K562 (cell line): ENCODE measurements around the gene ATXN7L1. TPM values are rescaled to one million over a fixed set of nuclear protein-coding genes. Genes with fewer than 3 reads are reported as not detected.

Experiments
- ATAC-seq: fragments of 200-7000 bp; cut with Tn5 transposase; 3 replicates; pipeline ENCODE4 v1.9.1; 2020; ENCODE audit warnings: moderate library complexity
- BruUV-seq: library from RNA; stranded (reverse); fragments of 400-500 nt; replicated peaks from 2 replicates; lab custom pipeline; 2021; lab: Mats Ljungman, UMichigan
- CTCF ChIA-PET: fragments of 300-600 bp; formaldehyde crosslinking; extraction: SDS; loops from one replicate; lab custom pipeline; 2021; ENCODE audit warnings: low intra/inter-chr PET ratio; lab: Yijun Ruan, JAX
- POLR2A ChIA-PET: fragments of 300-600, 350-650 bp; sonication (Branson Sonifier 250); formaldehyde crosslinking; extraction: SDS; loops from one replicate; lab custom pipeline; 2021; ENCODE audit warnings: antibody characterized with exemption, inconsistent platforms; lab: Yijun Ruan, JAX
- DNase-seq, 4 experiments: peaks; one replicate each; pipeline versions ENCODE4 v3.0.0 to v3.0.0-alpha.2; 2011 to 2018; ENCODE audit warnings: low spot score in 3 of 4, mixed read lengths in 3 of 4; ENCODE audit errors: extremely low read depth in 1 of 4
- FAIRE-seq: peaks from 2 replicates; lab custom pipeline; 2011; peaks lifted over from hg19 to GRCh38; lab: Jason Lieb, UNC
- H2AFZ ChIP-seq: 2 replicates; pipeline ENCODE4 v1.6.0; 2011; ENCODE audit warnings: low read depth, low read length, control low read depth, inconsistent platforms
- H3K27ac ChIP-seq: fragments of 200-600 bp; 3 replicates; pipeline ENCODE4 v1.8.0; 2011; ENCODE audit warnings: low read depth, mild to moderate bottlenecking, control low read depth, inconsistent platforms, low read length, moderate library complexity, mixed read lengths; ENCODE audit errors: extremely low read depth
- H3K27me3 ChIP-seq, 2 experiments: fragments of 300-600 bp in 1 of 2; 2 replicates in 1 of 2; 3 replicates in 1 of 2; pipeline versions ENCODE4 v1.6.0 to v1.8.0; 2011; ENCODE audit warnings: inconsistent platforms in 2 of 2, low read length in 2 of 2, mild to moderate bottlenecking in 1 of 2, mixed read lengths in 1 of 2, moderate library complexity in 1 of 2; ENCODE audit not compliant: control insufficient read depth in 2 of 2, insufficient read depth in 2 of 2
- H3K36me3 ChIP-seq: fragments of 300-600 bp; 3 replicates; pipeline ENCODE4 v1.8.0; 2011; ENCODE audit warnings: mild to moderate bottlenecking, low read length, inconsistent platforms; ENCODE audit not compliant: control insufficient read depth, insufficient read depth
- H3K4me1 ChIP-seq, 2 experiments: fragments of 200-600 bp in 1 of 2; replicated peaks in 1 of 2; 2 replicates in 1 of 2; 3 replicates in 1 of 2; pipeline versions ENCODE4 v1.5.1 to v1.8.0; 2011; ENCODE audit warnings: inconsistent platforms in 2 of 2, low read length in 2 of 2, mild to moderate bottlenecking in 1 of 2, mixed read lengths in 1 of 2, moderate library complexity in 1 of 2; ENCODE audit not compliant: control insufficient read depth in 2 of 2, insufficient read depth in 2 of 2
- H3K4me2 ChIP-seq: 2 replicates; pipeline ENCODE4 v1.6.1; 2011; ENCODE audit warnings: low read length, control low read depth, inconsistent platforms, mixed read lengths; ENCODE audit not compliant: insufficient read depth
- H3K4me3 ChIP-seq: fragments of 200-600 bp; sonication (generic), shearing (Covaris generic); 2 replicates; pipeline ENCODE4 v1.5.1; 2016; ENCODE audit warnings: control low read depth, inconsistent platforms
- H3K79me2 ChIP-seq: fragments of 200-600 bp; 3 replicates; pipeline ENCODE4 v1.8.0; 2011; ENCODE audit warnings: low read length, inconsistent platforms; ENCODE audit not compliant: control insufficient read depth, insufficient read depth
- H3K9ac ChIP-seq, 2 experiments: 2 replicates each; pipeline versions ENCODE4 v1.6.0 to v1.6.1; 2011; ENCODE audit warnings: low read depth in 2 of 2, low read length in 2 of 2, control low read depth in 1 of 2, inconsistent platforms in 1 of 2, mild to moderate bottlenecking in 1 of 2, mixed read lengths in 1 of 2; ENCODE audit not compliant: insufficient read depth in 1 of 2
- H3K9me1 ChIP-seq: one replicate; pipeline ENCODE4 v1.6.0; 2011; ENCODE audit warnings: inconsistent platforms, mild to moderate bottlenecking, low read length, moderate library complexity; ENCODE audit not compliant: control insufficient read depth, insufficient read depth
- H3K9me3 ChIP-seq: replicated peaks from 2 replicates; pipeline ENCODE4 v1.5.1; 2011; ENCODE audit warnings: low read depth, low read length, inconsistent platforms; ENCODE audit not compliant: control insufficient read depth, insufficient read depth
- H4K20me1 ChIP-seq: replicated peaks from 2 replicates; pipeline ENCODE4 v1.6.1; 2011; ENCODE audit warnings: low read length, inconsistent platforms, mixed read lengths; ENCODE audit not compliant: control insufficient read depth, insufficient read depth
- BMI1 ChIP-seq: fragments of 150-350 bp; IDR thresholded peaks from 2 replicates; pipeline ENCODE4 v1.6.1; 2014; ENCODE audit warnings: low read length
- DIDO1 ChIP-seq: fragments of 450-650 bp; IDR thresholded peaks from 2 replicates; pipeline ENCODE4 v1.6.1; 2016; ENCODE audit warnings: low read depth, missing biosample characterization, missing genetic modification characterization
- E4F1 ChIP-seq: fragments of 250-450 bp; sonication (Bioruptor Pico); IDR thresholded peaks from 2 replicates; pipeline ENCODE4 v1.5.0; 2021; ENCODE audit warnings: mild to moderate bottlenecking, borderline replicate concordance
- NBN ChIP-seq: fragments of 450-650 bp; IDR thresholded peaks from 2 replicates; pipeline ENCODE4 v1.6.1; 2016; ENCODE audit warnings: low read depth, mild to moderate bottlenecking
- SMAD3 ChIP-seq: fragments of 450-650 bp; formaldehyde crosslinking; conservative IDR thresholded peaks from 2 replicates; pipeline ENCODE4 v1.4.0; 2020; ENCODE audit warnings: mild to moderate bottlenecking
- ZC3H11A ChIP-seq: IDR thresholded peaks from 2 replicates; pipeline ENCODE4 v1.6.1; 2012; ENCODE audit warnings: low read depth, low read length, improper control_type of control experiment
- WGBS: fragments of 100-300 bp; shearing (Covaris generic); methylation state at CpG from one replicate; pipeline ENCODE4 v1.1.6; 2016; ENCODE audit warnings: low coverage, mixed read lengths; ENCODE audit not compliant: insufficient coverage; ENCODE audit errors: missing lambda C conversion rate; 5-methylcytosine and 5-hydroxymethylcytosine counted together
- in situ Hi-C: fragments of 300-500 bp; cut with MboI; formaldehyde crosslinking; loops from 4 replicates; pipeline ENCODE4 v1.15.0; 2018; ENCODE audit warnings: inconsistent platforms, mixed read lengths
- intact Hi-C: fragments of 100-400 bp; cut with micrococcal nuclease; formaldehyde crosslinking; loops from 2 replicates; pipeline ENCODE4 v1.14.2; 2022
- polyA plus RNA-seq, 8 experiments: library from polyadenylated mRNA; depleted of rRNA in 4 of 8; stranded (reverse) in 5 of 8; unstranded in 3 of 8; fragments of >200 nt; fragmentation: Nextera tagmentation in 2 of 8; fragmentation: Illumina TruSeq in 1 of 8; extraction: Ambion mirVana in 2 of 8; extraction: Trizol in 1 of 8; gene quantifications; 2 replicates each; pipeline versions ENCODE4 v1.2.1 to v1.2.3, GENCODE V29; 2011 to 2014; ENCODE audit warnings: inconsistent platforms in 1 of 8, missing spikeins in 1 of 8
- total RNA-seq, 7 experiments: library from RNA; depleted of rRNA in 6 of 7; stranded (reverse); fragments of >200 nt in 6 of 7; fragmentation: Illumina TruSeq in 2 of 7; extraction: Trizol in 2 of 7; gene quantifications; 2 replicates each; pipeline versions ENCODE4 v1.2.1 to v1.2.3, GENCODE V29; 2011 to 2021; ENCODE audit warnings: low replicate concordance in 1 of 7

ATXN7L1 gene
- total and polyA plus RNA-seq, 9 of the 15 experiments (the other 6 are each of a cell fraction or from before 2014, with no cell fraction given) = 6.6 to 13.7 (median 10.7) TPM

DNA sequence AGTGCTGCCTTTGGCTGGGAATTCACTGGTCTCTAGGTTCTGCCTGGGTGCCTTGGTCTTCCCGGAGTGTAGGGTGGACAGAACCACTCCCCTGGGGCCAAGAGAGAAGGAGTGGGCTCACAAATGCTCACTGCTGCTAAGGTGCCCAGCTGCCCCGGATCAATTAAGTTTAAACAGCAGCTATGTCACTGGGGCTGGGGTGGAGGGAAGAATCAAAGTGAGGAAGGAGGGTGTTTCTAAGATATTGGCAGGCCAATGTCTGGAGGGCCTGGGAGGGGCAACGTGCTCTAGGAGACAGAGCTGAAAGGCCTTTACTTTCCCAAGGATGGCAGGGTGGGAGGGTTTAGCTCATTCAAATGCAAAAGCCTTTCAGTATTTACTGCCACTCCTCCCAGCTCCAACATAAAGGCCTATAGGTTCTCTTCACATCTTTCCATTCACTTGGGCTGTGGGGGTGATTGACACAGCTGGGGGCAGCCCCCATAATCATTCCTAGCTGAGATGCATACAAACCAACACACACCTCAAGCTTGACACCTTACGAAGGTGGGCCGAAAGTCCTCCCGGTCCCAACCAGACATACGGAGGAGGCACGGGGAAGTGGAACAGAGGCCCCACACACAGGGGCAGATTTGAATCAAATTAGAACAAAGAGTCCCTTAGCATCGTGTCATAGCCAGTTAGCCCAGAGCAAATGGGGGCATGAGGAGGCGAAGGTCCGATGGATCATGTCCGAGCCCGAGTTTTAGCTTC lies 187.2 kb downstream of the ATXN7L1 start:
- DNase-seq = no peak
- no peaks in the 10 kb centered on the region for H3K79me2 ChIP-seq
- CTCF ChIA-PET = no interaction called here
- FAIRE-seq = no peak
- H3K4me1 ChIP-seq = peaks cover 0 to 4% of the 10 kb centered on the region in 2 experiments; a peak in 2 of 5 replicates
- H2AFZ ChIP-seq = no peak overlapping the region
- H3K36me3 ChIP-seq = no peaks in the 10 kb centered on the region
- in situ Hi-C loops (no loop called here), intact Hi-C loops (no loop called here)
- no peak overlapping the region for H3K4me3 ChIP-seq
- H3K27ac ChIP-seq = no peak overlapping the region
- no peak for TF ChIP-seq ZC3H11A
- TF ChIP-seq BMI1 = no peak
- no peak for TF ChIP-seq DIDO1 (tag)
- TF ChIP-seq SMAD3 (CRISPR knock-in tag) = no peak
- TF ChIP-seq NBN = no peak
- TF ChIP-seq E4F1 = no peak
- no TSS peak for BruUV-seq
- no peak for ATAC-seq
- H4K20me1 ChIP-seq = peaks cover 6% of the 10 kb centered on the region; the same call in 1 of the 2 replicates
- 18% methylated on average over 13 of the region's 13 CpGs for WGBS
- no peaks in the 10 kb centered on the region for H3K9me1 ChIP-seq
- no peak overlapping the region for H3K4me2 ChIP-seq
- H3K9me3 ChIP-seq = no peaks in the 10 kb centered on the region
- POLR2A ChIA-PET = interaction anchor here (0.5 to 0.9 kb wide), 4 partner anchors 9 to 102 kb away, joined by 3 to 6 read pairs (median 4); no protein-coding TSS in a partner anchor
- peaks cover 33 to 64% of the 10 kb centered on the region in 2 experiments for H3K27me3 ChIP-seq
- H3K9ac ChIP-seq = no peak overlapping the region
